ENCODE results near the gene BTG1.
"Not testable (repeated sequence)": the region's sequence is repeated elsewhere in the genome, so short reads cannot be mapped to it uniquely, and the experiment has no call there.

BTG1 gene

DNA sequence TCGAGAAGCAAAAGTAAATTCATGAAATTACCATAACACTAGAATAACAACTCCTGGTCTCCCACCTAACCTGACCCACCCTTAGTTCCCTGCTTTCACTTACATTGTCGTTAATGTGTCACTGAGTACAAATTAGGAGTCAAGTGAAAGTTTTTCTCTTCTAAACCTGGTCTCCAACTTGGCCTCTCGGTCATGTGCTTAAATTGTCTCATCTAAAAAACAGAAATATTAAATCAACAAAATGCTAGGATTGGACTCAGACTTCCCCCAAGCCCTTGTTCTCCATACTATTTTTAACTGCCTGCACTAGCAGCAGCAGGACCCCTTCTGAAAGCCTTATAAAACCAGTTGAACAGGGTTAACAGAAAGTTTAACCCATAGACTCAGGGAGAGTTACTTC is 1.8 kb upstream of the BTG1 start:
- DNase-seq, result no peak

DNA sequence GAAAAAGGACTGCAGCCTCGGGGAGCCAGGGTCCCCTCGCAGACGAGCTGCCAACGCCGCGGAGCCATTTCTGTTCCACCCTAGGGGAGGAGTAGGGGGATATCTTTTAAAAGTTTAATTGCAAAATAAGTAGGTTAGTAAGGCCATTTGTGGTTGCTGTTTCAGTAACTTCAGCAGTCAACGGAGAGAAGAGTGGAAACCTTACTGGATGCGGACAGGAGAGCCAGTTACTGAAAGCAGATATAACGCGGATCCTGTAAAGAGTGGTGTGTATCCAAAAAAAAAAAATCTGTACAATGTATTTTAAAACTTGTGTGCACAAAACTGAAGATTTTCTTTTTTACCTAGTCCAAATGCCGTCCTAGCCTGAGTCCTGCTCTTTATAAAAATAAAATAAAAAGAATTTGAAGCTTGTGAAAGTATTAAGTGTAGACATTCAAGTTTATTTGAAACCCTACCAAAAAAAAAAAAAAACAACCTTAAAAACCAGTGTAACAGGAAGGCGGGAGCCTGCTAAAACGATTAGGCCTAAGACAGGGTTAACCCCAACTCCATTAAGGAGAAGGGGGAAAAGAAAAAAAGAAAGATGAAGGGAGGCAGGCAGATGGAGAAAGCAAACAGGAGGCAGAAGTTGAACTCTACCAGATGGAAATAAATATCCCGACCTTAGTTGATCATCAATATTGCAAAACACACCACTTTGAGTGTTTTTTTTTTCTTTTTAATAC is 1.0 kb upstream of the BTG1 start:
- DNase-seq, result no peak

GRCh38 chr12:92145481-92145730 is 240 bp downstream of the BTG1 start:
- DNase-seq, result no peak

- DNase-seq, result peak; percentile 49
These were observed 790 bp downstream of the BTG1 start for GRCh38 chr12:92144631-92145480.

- peak; percentile 84 for DNase-seq
These were observed 1.7 kb downstream of the BTG1 start for GRCh38 chr12:92143686-92144630.

- no peak for DNase-seq
These were observed 2.4 kb downstream of the BTG1 start for GRCh38 chr12:92143258-92143657.

DNA sequence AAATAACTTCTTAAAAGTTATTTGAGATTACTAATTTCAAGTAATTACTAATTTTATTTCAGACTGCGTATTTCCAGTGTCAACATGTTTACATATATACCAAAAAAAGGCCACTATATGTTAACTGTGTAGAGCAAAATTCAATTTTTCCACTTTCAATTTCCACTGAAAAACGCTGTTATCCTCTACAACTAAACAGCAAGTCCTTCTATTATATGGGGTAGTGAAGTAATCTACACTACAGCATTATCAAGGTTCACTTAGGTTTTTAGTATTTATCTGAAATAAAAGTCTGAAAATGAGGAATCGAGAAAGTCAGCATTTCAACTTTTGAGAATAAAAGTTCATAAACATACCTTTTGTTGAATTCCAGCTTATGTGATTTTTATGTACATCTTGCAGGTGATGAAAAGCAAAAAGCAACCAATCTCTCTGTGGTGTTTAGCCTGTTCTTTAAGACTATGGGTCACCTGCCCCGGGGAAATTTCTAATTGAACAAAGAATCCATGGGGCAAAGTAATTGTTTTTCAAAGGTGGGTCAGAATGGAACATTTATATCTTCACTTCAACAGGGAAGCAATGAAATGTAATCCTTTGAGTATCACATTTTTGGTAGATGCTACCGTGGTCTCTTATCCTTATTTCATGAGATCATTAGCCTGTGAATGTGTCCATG is 3.3 kb downstream of the BTG1 start:
- no peak for DNase-seq

DNA sequence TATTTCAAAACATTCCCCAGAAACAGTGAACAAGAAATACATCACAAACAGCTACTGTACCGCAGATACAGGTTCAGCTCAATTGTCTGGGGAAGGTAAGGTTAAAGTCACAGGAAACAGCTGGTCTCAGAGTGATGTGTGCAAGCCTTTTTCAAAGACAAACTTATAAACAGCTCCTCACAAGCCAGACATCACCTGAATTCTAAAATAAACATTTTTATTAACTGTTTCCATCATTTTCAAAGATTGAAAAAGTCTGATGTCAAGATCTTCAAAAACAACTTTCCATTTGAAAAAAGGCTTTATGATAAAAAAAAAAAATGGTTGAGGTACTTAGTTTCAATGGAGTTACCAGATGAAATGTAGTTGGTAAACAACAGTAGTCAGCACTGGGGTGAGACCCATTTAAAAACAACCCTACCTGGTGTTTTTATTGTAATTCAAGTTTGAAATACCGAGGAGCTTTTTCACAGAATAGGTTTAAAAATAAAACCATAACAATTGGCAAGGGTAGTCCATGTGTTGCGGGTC is 4.0 kb downstream of the BTG1 start:
- DNase-seq, result peak; percentile 31

DNA sequence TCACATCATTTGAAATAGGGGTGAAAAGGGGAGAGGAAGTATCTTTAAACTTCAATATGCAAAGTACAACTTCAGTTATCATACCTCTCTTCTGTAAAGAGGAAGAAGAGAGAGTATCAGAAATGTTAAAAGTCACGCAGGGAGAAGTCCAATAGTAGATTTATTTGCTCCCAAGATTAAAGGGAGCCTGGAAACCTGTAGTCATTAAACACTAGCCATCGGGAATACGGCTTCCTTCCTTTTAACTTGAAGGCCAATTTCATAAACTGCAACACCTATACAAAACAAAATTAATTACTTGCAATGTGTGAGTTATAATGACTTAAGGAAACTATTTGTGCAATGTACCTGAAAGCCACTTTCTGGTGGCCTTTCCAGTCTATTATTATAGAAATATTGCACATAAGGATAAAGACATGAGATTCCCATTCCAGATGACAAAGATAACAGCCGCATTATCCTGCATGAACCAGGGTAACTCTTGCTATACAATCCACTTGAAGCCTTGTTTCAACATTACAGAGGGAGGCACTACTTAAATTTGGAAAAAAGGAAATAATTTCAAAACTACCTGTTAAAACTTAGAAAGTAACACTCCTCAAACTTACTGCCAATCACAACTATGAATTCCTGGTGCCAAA is 4.6 kb downstream of the BTG1 start:
- no peak for DNase-seq

DNA sequence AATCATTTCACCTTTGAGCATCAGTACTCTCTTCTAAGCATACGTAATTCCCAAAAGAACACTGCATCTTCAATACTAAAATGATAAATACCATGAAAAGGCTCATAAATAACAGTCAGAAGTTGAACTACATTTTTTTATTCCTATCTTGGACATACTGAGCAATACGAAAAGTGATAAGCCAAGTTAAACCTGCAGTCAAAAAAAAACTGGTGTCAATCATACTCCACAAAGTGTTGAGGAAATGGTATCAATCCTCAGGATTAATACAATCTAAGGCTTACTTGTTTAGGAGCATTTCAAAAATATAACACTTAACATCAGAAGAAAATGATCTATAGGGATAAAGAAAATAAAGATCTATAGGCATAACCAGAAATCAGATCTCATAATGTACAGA is 5.5 kb downstream of the BTG1 start:
- no peak for DNase-seq

GRCh38 chr12:92139634-92140150 is 6.0 kb downstream of the BTG1 start:
- DNase-seq, result no peak

DNA sequence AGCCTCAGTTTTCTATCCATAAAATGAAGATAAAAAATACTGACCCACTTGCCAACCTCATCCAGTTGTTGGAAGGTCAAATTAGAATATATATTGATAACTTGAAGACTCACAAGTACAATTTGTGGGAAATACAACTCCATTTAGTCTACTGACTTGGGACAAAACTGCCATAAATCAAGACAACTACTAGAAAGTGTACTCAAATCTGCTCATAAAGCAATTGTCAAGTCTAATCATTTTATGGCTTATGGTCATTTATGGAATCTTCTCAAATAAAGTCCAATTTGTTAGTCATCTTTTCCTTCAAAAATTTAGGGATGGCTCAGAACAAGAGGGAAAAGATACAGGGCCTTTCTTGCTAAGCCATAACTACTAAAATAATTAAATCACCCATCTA is 7.0 kb downstream of the BTG1 start:
- DNase-seq, result no peak

- no peak for DNase-seq
These were observed 7.5 kb downstream of the BTG1 start for GRCh38 chr12:92138144-92138543.

DNA sequence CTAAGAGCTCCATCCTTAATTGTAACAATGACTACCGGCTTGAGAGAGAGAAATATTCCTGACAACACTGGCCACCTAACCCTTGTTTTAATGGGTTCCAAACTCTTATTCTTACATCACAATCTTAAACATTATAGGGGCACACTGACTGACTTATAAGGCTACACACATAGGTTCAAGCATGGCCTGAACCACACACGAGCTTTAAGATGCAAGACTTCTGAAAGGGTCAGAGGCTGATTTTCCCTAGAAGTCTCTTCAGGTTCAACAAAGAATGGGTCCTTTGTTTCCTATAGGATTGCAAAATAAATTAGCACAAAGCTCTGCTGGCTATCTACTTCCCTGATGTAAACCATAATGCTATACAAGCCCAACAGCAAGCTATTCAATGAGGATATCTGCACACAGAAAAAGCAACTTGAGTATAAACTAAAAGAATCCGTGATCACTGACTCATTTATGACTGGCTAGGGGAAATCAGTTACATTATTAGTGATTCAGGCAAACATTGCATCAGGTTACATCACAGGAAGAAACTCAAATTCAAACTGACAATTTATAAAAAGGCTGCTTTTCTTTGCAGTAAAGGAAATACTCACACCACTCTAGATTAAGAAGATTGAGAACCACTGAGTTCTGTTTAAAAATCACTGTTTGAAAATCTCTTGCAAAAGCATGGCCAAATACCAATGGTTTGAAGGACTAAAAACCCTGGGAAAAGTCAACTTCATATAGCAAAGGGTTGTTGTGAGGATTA is 8.5 kb downstream of the BTG1 start:
- no peak for DNase-seq

GRCh38 chr12:92136026-92136730 is 9.5 kb downstream of the BTG1 start:
- DNase-seq, result no peak

- DNase-seq, result not testable (repeated sequence)
These were observed 10.1 kb downstream of the BTG1 start for GRCh38 chr12:92135541-92135940.

DNA sequence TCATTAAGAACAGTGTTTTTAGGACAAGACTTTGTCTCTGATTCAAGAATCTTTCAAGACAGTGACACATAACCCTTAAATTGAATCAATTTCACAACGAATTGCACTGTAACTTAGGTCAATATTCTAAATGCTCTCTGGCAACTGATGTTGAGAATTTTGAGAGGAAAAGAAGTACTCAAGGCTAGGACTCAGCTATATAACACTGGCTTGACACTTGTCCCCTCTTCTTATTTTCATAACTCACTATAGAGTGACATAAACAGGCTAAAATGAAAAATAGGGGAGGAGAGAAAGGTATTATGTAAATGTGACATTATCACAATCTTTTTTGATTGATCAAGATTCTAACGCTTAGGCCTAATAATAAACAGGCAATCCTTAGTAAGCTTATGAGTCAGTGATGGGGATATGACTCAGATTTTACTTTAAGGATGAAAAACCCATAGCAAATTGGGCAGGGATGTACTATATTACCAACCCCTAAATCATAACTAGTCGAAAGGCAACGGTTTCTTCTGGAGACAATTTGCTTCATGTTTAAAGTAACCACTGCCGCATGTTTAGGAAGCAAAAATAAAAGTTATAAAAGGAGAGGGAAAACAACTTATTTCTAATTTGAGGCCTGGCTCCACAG is 10.9 kb downstream of the BTG1 start:
- no peak for DNase-seq

- DNase-seq, result no peak
These were observed 11.6 kb downstream of the BTG1 start for GRCh38 chr12:92133795-92134637.

- DNase-seq, result no peak
These were observed 12.5 kb downstream of the BTG1 start for GRCh38 chr12:92133171-92133570.

Data from CD4-positive, alpha-beta T cell treated with Interferon gamma for 1 hour (primary cell).